ENCODE results near the gene KCNJ11. TPM values are rescaled to one million over a fixed set of nuclear protein-coding genes. Genes with fewer than 3 reads are reported as not detected.

KCNJ11 gene
- total and polyA plus RNA-seq, 2 of the 4 experiments (the other 2 are of a cell fraction) = not detected

DNA sequence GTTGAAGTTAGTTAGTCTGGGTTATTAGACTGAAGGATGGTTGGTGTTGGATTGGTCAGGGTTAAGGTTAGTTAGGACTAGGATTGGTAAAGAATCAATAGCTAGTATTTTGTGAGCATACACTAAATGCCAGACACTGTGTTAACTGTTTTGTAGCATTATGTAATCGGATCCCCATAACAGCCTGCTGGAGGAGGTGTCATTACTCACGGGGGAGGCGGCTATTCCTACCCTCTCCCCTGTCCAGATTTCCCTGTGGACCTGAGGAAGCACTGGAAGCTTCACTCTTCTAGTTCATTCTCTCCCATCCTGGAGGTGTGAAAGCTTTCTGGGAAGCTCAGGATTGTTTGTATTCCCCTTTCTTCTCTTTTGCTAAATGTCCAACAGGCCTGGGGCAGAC lies 40.5 kb upstream of the KCNJ11 start:
- H3K56ac ChIP-seq (ENCODE audit: extremely low read depth, insufficient read depth, low read length) = no peak overlapping the region
- H2BK20ac ChIP-seq (ENCODE audit: low read depth, low read length) = no peak overlapping the region
- H2AK9ac ChIP-seq (replicated peaks; ENCODE audit: low read depth, low read length, poor library complexity) = no peak overlapping the region
- H3K79me1 ChIP-seq (ENCODE audit: low read depth in 1 of 2, low read length in 2 of 2) = no peaks in the 10 kb centered on the region
- no peak for DNase-seq
- H3K27ac ChIP-seq (ENCODE audit: insufficient read depth, low read length) = no peak overlapping the region
- no peak for ATAC-seq (ENCODE audit: low read depth)
- H2AFZ ChIP-seq (replicated peaks; ENCODE audit: low read length, poor library complexity) = no peak overlapping the region
- no peak overlapping the region for H3K23ac ChIP-seq (ENCODE audit: low read depth, low read length)
- H2BK15ac ChIP-seq (ENCODE audit: low read depth, low read length) = no peak overlapping the region
- no peak overlapping the region for H3K4me2 ChIP-seq (ENCODE audit: low read depth, low read length)
- no TSS peak for BruUV-seq (replicated peaks)
- no peaks in the 10 kb centered on the region for H3K36me3 ChIP-seq (ENCODE audit: control insufficient read depth, insufficient read depth, low read length)
- no peaks in the 10 kb centered on the region for H3K9me3 ChIP-seq (ENCODE audit: control insufficient read depth, insufficient read depth, low read length)
- no peak overlapping the region for H3K4me3 ChIP-seq (ENCODE audit: insufficient read depth, low read depth, low read length)
- H4K20me1 ChIP-seq (ENCODE audit: insufficient read depth, low read length) = no peaks in the 10 kb centered on the region
- ChIA-PET CTCF (no interaction called here), POLR2A (ENCODE audit: unreplicated experiment) (no interaction called here)
- peaks cover 15% of the 10 kb centered on the region for H3K27me3 ChIP-seq (ENCODE audit: control insufficient read depth, insufficient read depth, low read length)
- H3K9ac ChIP-seq (ENCODE audit: low read depth, low read length) = no peak overlapping the region
- H3K18ac ChIP-seq (ENCODE audit: low read depth, low read length) = no peak overlapping the region
- H3K4me1 ChIP-seq (ENCODE audit: control insufficient read depth, insufficient read depth, low read length) = no peaks in the 10 kb centered on the region
- H4K91ac ChIP-seq (ENCODE audit: insufficient read depth, low read depth, low read length) = no peak overlapping the region
- in situ Hi-C loops (cut with MboI; ENCODE audit: low sequenced_read_pairs) = no loop called here
- no peak overlapping the region for H3K14ac ChIP-seq (replicated peaks; ENCODE audit: low read depth, low read length)
- no CpG with 5 or more reads among the region's 3 CpGs for WGBS, 2 experiments (ENCODE audit: extremely low coverage in 2 of 2, insufficient read length in 1 of 2)
- no peak overlapping the region for H2BK5ac ChIP-seq (ENCODE audit: low read depth, low read length, poor library complexity, severe bottlenecking)
- H2AK5ac ChIP-seq (ENCODE audit: low read depth, low read length) = no peak overlapping the region
- no peaks in the 10 kb centered on the region for H3K9me1 ChIP-seq (ENCODE audit: insufficient read depth, low read length)
- H2BK120ac ChIP-seq (ENCODE audit: low read depth, low read length) = no peak overlapping the region
- intact Hi-C loops (cut with micrococcal nuclease) = no loop called here
- no peak overlapping the region for H3K4ac ChIP-seq (ENCODE audit: low read depth, low read length)
- H4K8ac ChIP-seq (ENCODE audit: low read depth in 2 of 2, low read length in 2 of 2) = no peak overlapping the region
- TF ChIP-seq RFX5 (IDR thresholded peaks at IDR 0.05; ENCODE audit: low read depth, low read length) (no peak), CEBPB (IDR thresholded peaks at IDR 0.05; ENCODE audit: low read depth, low read length) (no peak), RCOR1 (IDR thresholded peaks at IDR 0.05; ENCODE audit: insufficient replicate concordance, low read length) (no peak), MXI1 (IDR thresholded peaks at IDR 0.05; ENCODE audit: borderline replicate concordance, low read depth, low read length) (no peak), BHLHE40 (IDR thresholded peaks at IDR 0.05; ENCODE audit: low read depth, low read length) (no peak), MAZ (IDR thresholded peaks at IDR 0.05; ENCODE audit: borderline replicate concordance, low read depth, low read length) (no peak), USF2 (IDR thresholded peaks at IDR 0.05; ENCODE audit: low read depth, low read length) (no peak), SMC3 (IDR thresholded peaks at IDR 0.05; ENCODE audit: low read depth, low read length) (no peak), POLR2A (IDR thresholded peaks at IDR 0.05; ENCODE audit: low read depth, low read length) (no peak)
- TF ChIP-seq, protein P1, sequence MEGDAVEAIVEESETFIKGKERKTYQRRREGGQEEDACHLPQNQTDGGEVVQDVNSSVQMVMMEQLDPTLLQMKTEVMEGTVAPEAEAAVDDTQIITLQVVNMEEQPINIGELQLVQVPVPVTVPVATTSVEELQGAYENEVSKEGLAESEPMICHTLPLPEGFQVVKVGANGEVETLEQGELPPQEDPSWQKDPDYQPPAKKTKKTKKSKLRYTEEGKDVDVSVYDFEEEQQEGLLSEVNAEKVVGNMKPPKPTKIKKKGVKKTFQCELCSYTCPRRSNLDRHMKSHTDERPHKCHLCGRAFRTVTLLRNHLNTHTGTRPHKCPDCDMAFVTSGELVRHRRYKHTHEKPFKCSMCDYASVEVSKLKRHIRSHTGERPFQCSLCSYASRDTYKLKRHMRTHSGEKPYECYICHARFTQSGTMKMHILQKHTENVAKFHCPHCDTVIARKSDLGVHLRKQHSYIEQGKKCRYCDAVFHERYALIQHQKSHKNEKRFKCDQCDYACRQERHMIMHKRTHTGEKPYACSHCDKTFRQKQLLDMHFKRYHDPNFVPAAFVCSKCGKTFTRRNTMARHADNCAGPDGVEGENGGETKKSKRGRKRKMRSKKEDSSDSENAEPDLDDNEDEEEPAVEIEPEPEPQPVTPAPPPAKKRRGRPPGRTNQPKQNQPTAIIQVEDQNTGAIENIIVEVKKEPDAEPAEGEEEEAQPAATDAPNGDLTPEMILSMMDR (conservative IDR thresholded peaks at IDR 0.05; ENCODE audit: low read depth, low read length) = no peak
- H4K5ac ChIP-seq (ENCODE audit: low read depth, low read length) = no peak overlapping the region
- dilution Hi-C loops (cut with HindIII; ENCODE audit: low sequenced_read_pairs, unreplicated experiment) = no loop called here
